Endodermal cell (in vitro differentiated cells): Measurements from ENCODE around the gene ARHGAP44. TPM values are rescaled to one million over a fixed set of nuclear protein-coding genes. Genes with fewer than 3 reads are reported as not detected.

Source experiments
- DNase-seq: peaks from one replicate; pipeline ENCODE4 v3.0.0-alpha.2; 2017
- H3K27ac ChIP-seq: 2 replicates; pipeline ENCODE4 v1.5.1; 2013; ENCODE audit warnings: mild to moderate bottlenecking, low read depth, low read length, moderate library complexity
- H3K27me3 ChIP-seq: 2 replicates; pipeline ENCODE4 v1.6.1; 2013; ENCODE audit warnings: mild to moderate bottlenecking, low read length, moderate library complexity; ENCODE audit not compliant: insufficient read depth, control insufficient read depth, poor library complexity, severe bottlenecking
- H3K36me3 ChIP-seq: 2 replicates; pipeline ENCODE4 v1.7.0; 2013; ENCODE audit warnings: mild to moderate bottlenecking, low read length, moderate library complexity; ENCODE audit not compliant: control insufficient read depth, insufficient read depth
- H3K4me1 ChIP-seq: one replicate; pipeline ENCODE4 v1.7.0; 2013; ENCODE audit warnings: low read length; ENCODE audit not compliant: control insufficient read depth, insufficient read depth
- H3K4me3 ChIP-seq: 2 replicates; pipeline ENCODE4 v1.5.1; 2013; ENCODE audit warnings: mild to moderate bottlenecking, low read length, moderate library complexity
- H3K9ac ChIP-seq: 2 replicates; pipeline ENCODE4 v1.6.1; 2013; ENCODE audit warnings: mild to moderate bottlenecking, low read length, moderate library complexity; ENCODE audit not compliant: poor library complexity, severe bottlenecking; ENCODE audit errors: extremely low read depth
- H3K9me3 ChIP-seq: 2 replicates; pipeline ENCODE4 v1.6.1; 2013; ENCODE audit warnings: mild to moderate bottlenecking, low read length, moderate library complexity; ENCODE audit not compliant: control insufficient read depth
- H3K27ac Mint-ChIP-seq: 2 replicates; pipeline ENCODE4 v1.8.0; 2020; ENCODE audit warnings: mixed read lengths
- H3K27me3 Mint-ChIP-seq: 2 replicates; pipeline ENCODE4 v1.8.0; 2021; ENCODE audit warnings: mild to moderate bottlenecking, mixed read lengths; ENCODE audit not compliant: insufficient read depth
- H3K36me3 Mint-ChIP-seq: 2 replicates; pipeline ENCODE4 v1.8.0; 2020; ENCODE audit warnings: low read depth, mixed read lengths
- H3K4me1 Mint-ChIP-seq: 2 replicates; pipeline ENCODE4 v1.8.0; 2020; ENCODE audit warnings: mixed read lengths
- H3K4me3 Mint-ChIP-seq: 2 replicates; pipeline ENCODE4 v1.8.0; 2020; ENCODE audit warnings: mild to moderate bottlenecking, moderate library complexity, mixed read lengths
- H3K9me3 Mint-ChIP-seq: 2 replicates; pipeline ENCODE4 v1.8.0; 2020; ENCODE audit warnings: mild to moderate bottlenecking, mixed read lengths
- WGBS, 2 experiments: methylation state at CpG; one replicate each; pipeline versions ENCODE4 v1.1.5 to v1.1.7; 2013; ENCODE audit warnings: missing lambda C conversion rate in 2 of 2, mixed read lengths in 1 of 2; ENCODE audit not compliant: insufficient coverage in 1 of 2, insufficient read length in 1 of 2; 5-methylcytosine and 5-hydroxymethylcytosine counted together
- total RNA-seq, 2 donors: library from RNA; stranded (reverse); fragmentation: NEBNext Ultra II Directional in 1 of 2; extraction: Animal tissue kit (Norgen Biotek cat#: 25700) in 1 of 2; gene quantifications; 2 replicates in 1 of 2; 3 replicates in 1 of 2; pipeline ENCODE4 v1.2.1, GENCODE V29; 2021
- TF ChIP-seq, protein P1 (sequence below): fragments of 200-600 bp; sonication (generic); conservative IDR thresholded peaks from 2 replicates; pipeline ENCODE4 v1.5.0; 2021; ENCODE audit warnings: antibody characterized with exemption, mild to moderate bottlenecking

The ARHGAP44 gene
- total RNA-seq, 2 donors from 2014 or later: 14.2 to 21.9 TPM

DNA sequence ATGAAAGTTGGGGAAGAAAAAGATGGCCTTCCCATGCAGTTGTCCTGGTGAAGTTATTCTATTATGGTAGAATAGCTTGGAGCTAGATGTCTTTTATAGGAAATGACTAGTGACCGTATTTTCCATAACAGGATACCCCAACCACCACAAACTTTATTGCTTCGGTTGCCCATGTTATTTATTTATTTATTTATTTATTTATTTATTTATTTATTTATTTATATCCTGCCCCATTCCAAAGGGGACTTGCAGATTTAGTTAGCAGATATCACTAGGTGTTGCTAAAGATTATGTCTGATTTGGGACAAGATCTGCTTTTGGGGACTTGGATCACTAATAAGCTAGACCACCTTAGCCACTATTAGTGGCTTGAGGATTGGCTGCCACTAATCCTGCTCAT lies 68.3 kb downstream of the ARHGAP44 start:
- peaks cover 7% of the 10 kb centered on the region for H3K9me3 ChIP-seq
- H3K36me3 ChIP-seq: no peaks in the 10 kb centered on the region
- H3K36me3 Mint-ChIP-seq: no peaks in the 10 kb centered on the region
- DNase-seq: no peak
- no peak overlapping the region for H3K27ac ChIP-seq
- H3K9me3 Mint-ChIP-seq: peaks cover 1% of the 10 kb centered on the region
- no CpG with 5 or more reads among the region's 2 CpGs for WGBS, 2 experiments
- no peak overlapping the region for H3K4me3 Mint-ChIP-seq
- TF ChIP-seq, protein P1, sequence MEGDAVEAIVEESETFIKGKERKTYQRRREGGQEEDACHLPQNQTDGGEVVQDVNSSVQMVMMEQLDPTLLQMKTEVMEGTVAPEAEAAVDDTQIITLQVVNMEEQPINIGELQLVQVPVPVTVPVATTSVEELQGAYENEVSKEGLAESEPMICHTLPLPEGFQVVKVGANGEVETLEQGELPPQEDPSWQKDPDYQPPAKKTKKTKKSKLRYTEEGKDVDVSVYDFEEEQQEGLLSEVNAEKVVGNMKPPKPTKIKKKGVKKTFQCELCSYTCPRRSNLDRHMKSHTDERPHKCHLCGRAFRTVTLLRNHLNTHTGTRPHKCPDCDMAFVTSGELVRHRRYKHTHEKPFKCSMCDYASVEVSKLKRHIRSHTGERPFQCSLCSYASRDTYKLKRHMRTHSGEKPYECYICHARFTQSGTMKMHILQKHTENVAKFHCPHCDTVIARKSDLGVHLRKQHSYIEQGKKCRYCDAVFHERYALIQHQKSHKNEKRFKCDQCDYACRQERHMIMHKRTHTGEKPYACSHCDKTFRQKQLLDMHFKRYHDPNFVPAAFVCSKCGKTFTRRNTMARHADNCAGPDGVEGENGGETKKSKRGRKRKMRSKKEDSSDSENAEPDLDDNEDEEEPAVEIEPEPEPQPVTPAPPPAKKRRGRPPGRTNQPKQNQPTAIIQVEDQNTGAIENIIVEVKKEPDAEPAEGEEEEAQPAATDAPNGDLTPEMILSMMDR: no peak
- H3K27ac Mint-ChIP-seq: no peak overlapping the region
- H3K9ac ChIP-seq: no peak overlapping the region
- no peak overlapping the region for H3K4me3 ChIP-seq
- peaks cover 6% of the 10 kb centered on the region for H3K4me1 Mint-ChIP-seq
- peaks cover 13% of the 10 kb centered on the region for H3K27me3 Mint-ChIP-seq
- no peaks in the 10 kb centered on the region for H3K4me1 ChIP-seq
- H3K27me3 ChIP-seq: no peaks in the 10 kb centered on the region

DNA sequence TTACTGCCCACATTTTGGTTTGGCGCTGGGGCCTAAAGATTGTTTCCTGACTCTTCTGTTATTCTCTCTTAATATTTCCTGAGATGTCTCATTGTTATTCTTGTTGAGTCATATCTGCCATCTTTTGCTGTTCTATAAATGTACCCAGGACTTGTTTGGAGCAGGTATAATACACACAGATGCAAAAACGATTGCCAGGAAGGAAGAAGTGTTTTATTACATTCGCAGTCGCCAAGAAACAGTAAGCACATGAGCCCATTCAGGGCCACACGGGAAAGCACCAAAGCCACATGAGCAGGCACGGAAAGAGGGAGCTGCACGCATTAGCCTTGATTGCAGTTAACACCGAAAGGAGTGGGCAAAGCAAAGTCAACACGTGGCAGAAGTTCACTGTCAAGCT lies 70.2 kb downstream of the ARHGAP44 start:
- H3K27me3 ChIP-seq: no peaks in the 10 kb centered on the region
- peaks cover 7% of the 10 kb centered on the region for H3K9me3 ChIP-seq
- H3K9ac ChIP-seq: no peak overlapping the region
- no peak overlapping the region for H3K4me3 ChIP-seq
- Mint-ChIP-seq H3K36me3 (no peaks in the 10 kb centered on the region), H3K27me3 (no peaks in the 10 kb centered on the region), H3K4me3 (no peak overlapping the region), H3K27ac (no peak overlapping the region), H3K9me3 (peaks cover 1% of the 10 kb centered on the region), H3K4me1 (no peaks in the 10 kb centered on the region)
- no peaks in the 10 kb centered on the region for H3K36me3 ChIP-seq
- TF ChIP-seq, protein P1: no peak
- no peak overlapping the region for H3K27ac ChIP-seq
- WGBS, 2 experiments: 92 to 96% methylated on average over 9 of the region's 9 CpGs
- no peaks in the 10 kb centered on the region for H3K4me1 ChIP-seq
- DNase-seq: no peak

DNA sequence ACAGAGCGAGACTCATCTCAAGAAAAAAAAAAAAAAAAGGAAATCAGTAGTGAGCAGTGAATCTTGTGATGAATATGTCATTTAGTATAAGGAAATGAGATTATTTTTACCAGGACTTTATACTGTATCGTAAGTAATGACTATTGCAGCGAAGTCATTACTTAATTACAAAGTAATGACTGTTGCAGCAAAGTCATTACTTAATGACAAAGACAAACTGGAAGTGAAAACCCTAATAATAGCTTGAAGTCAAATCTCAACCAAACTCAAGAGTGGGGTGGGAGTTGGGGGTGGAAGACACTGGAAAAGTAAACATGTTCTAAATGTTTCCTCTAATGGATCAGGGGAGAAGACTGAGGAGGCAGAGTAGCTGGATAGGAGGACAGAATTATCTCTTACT lies 76.5 kb downstream of the ARHGAP44 start:
- DNase-seq: no peak
- Histone ChIP-seq H3K27me3 (no peaks in the 10 kb centered on the region), H3K4me3 (no peak overlapping the region), H3K9ac (no peak overlapping the region), H3K4me1 (no peaks in the 10 kb centered on the region), H3K9me3 (no peaks in the 10 kb centered on the region), H3K27ac (no peak overlapping the region), H3K36me3 (no peaks in the 10 kb centered on the region)
- WGBS, 2 experiments: 90% methylated on average over 3 of the region's 3 CpGs; no CpG with 5 or more reads in 1 of the 2 experiments
- H3K4me1 Mint-ChIP-seq: no peaks in the 10 kb centered on the region
- TF ChIP-seq, protein P1: no peak
- no peak overlapping the region for H3K4me3 Mint-ChIP-seq
- no peak overlapping the region for H3K27ac Mint-ChIP-seq
- no peaks in the 10 kb centered on the region for H3K27me3 Mint-ChIP-seq
- H3K36me3 Mint-ChIP-seq: no peaks in the 10 kb centered on the region
- H3K9me3 Mint-ChIP-seq: no peaks in the 10 kb centered on the region
